ENCODE measurements around the gene TCF12. TPM values are rescaled to one million over a fixed set of nuclear protein-coding genes. Genes with fewer than 3 reads are reported as not detected.

TCF12 gene
- total and polyA plus RNA-seq, 2 of the 8 experiments (the other 6 are each of a cell fraction or from before 2014, with no cell fraction given), result 85.8 to 101 TPM

GRCh38 chr15:56996093-56996492 is 77.6 kb downstream of the TCF12 start:
- H3K23ac ChIP-seq (ENCODE audit: insufficient read length), result no peak overlapping the region
- H3K4me3 ChIP-seq (ENCODE audit: extremely low read depth in 1 of 4, insufficient read depth in 2 of 4, low read depth in 3 of 4, low read length in 4 of 4), result no peak overlapping the region
- H3K9me3 ChIP-seq (ENCODE audit: insufficient read depth in 2 of 2, low read depth in 1 of 2, low read length in 1 of 2), result peaks cover 0 to 5% of the 10 kb centered on the region in 2 experiments; a peak in 1 of 4 replicates
- no peaks in the 10 kb centered on the region for H3K27me3 ChIP-seq (replicated peaks in 1 of 4; ENCODE audit: control insufficient read depth in 3 of 4, extremely low read depth in 1 of 4, insufficient read depth in 3 of 4, low read length in 3 of 4)
- no peak overlapping the region for H3K27ac ChIP-seq (ENCODE audit: low read depth, low read length)
- no peaks in the 10 kb centered on the region for H3K23me2 ChIP-seq (ENCODE audit: low read depth, low read length)
- H2BK12ac ChIP-seq (ENCODE audit: low read depth, low read length), result no peak overlapping the region
- no peak overlapping the region for H4K5ac ChIP-seq (ENCODE audit: insufficient read length, low read depth, low read length)
- peaks cover under 1 to 2% of the 10 kb centered on the region in 2 experiments for H4K20me1 ChIP-seq (replicated peaks in 1 of 2; ENCODE audit: control insufficient read depth in 1 of 2, insufficient read depth in 2 of 2, low read length in 2 of 2)
- no peak overlapping the region for H2BK5ac ChIP-seq (ENCODE audit: low read depth, low read length)
- H4K91ac ChIP-seq (replicated peaks; ENCODE audit: insufficient read length, low read length), result no peak overlapping the region
- peaks cover 0 to 65% of the 10 kb centered on the region in 2 experiments; a peak in 2 of 4 replicates for H3K79me2 ChIP-seq (ENCODE audit: control insufficient read depth in 1 of 2, insufficient read depth in 2 of 2, low read length in 2 of 2)
- no peak for TF ChIP-seq BACH1 (IDR thresholded peaks at IDR 0.05; ENCODE audit: low read length)
- TF ChIP-seq HDAC6 (IDR thresholded peaks at IDR 0.05; ENCODE audit: low read depth, low read length), result no peak
- TF ChIP-seq USF2 (IDR thresholded peaks at IDR 0.05; ENCODE audit: low read length), result no peak
- no peak for TF ChIP-seq ATF2 (IDR thresholded peaks at IDR 0.05; ENCODE audit: low read length)
- TF ChIP-seq RBBP5 (IDR thresholded peaks at IDR 0.05; ENCODE audit: borderline replicate concordance, low read depth, low read length), result no peak
- TF ChIP-seq TEAD4 (IDR thresholded peaks at IDR 0.05; ENCODE audit: low read depth, low read length), result no peak
- TF ChIP-seq CEBPB (IDR thresholded peaks at IDR 0.05; ENCODE audit: low read depth, low read length), result no peak
- no peak for TF ChIP-seq KDM5A (IDR thresholded peaks at IDR 0.05; ENCODE audit: low read length)
- TF ChIP-seq CBX8 (IDR thresholded peaks at IDR 0.05; ENCODE audit: borderline replicate concordance, low read depth, low read length), result no peak
- no peak for TF ChIP-seq BCL11A (IDR thresholded peaks at IDR 0.05; ENCODE audit: low read depth in 2 of 2, low read length in 2 of 2)
- H3K4me1 ChIP-seq (replicated peaks in 1 of 4; ENCODE audit: control insufficient read depth in 3 of 4, insufficient read depth in 4 of 4, low read length in 3 of 4), result no peaks in the 10 kb centered on the region
- no peak overlapping the region for H2BK20ac ChIP-seq (ENCODE audit: low read length)
- no peak overlapping the region for H3K56ac ChIP-seq (replicated peaks; ENCODE audit: insufficient read length, low read depth, low read length)
- no peak overlapping the region for H2BK15ac ChIP-seq (ENCODE audit: low read length)
- H3K18ac ChIP-seq (ENCODE audit: extremely low read depth, low read length), result no peak overlapping the region
- H3K14ac ChIP-seq (ENCODE audit: insufficient read length), result no peak overlapping the region
- H2AK5ac ChIP-seq (ENCODE audit: low read depth, low read length), result no peak overlapping the region
- no peak overlapping the region for H3K4me2 ChIP-seq (ENCODE audit: insufficient read depth in 1 of 2, low read depth in 2 of 2, low read length in 2 of 2)
- no peak overlapping the region for H3K9ac ChIP-seq (replicated peaks in 1 of 4; ENCODE audit: extremely low read depth in 1 of 4, low read depth in 3 of 4, low read length in 3 of 4)
- ChIA-PET POLR2A (ENCODE audit: partially characterized antibody) (no interaction called here), CTCF (ENCODE audit: partially characterized antibody) (no interaction called here)
- H3K79me1 ChIP-seq (ENCODE audit: low read depth, low read length), result peaks cover 3% of the 10 kb centered on the region; the same call in 1 of the 2 replicates
- H4K8ac ChIP-seq (ENCODE audit: extremely low read depth, insufficient read depth, low read length), result no peak overlapping the region
- no peak for FAIRE-seq
- H2BK120ac ChIP-seq (replicated peaks; ENCODE audit: low read depth, low read length), result no peak overlapping the region
- H3K36me3 ChIP-seq (ENCODE audit: control insufficient read depth in 2 of 4, insufficient read depth in 4 of 4, low read length in 3 of 4), result peaks cover 0 to 7% (median 0%) of the 10 kb centered on the region in 4 experiments; a peak in 1 of 8 replicates
- DNase-seq (ENCODE audit: low read depth in 1 of 2, low spot score in 2 of 2), result no peak
- no peak overlapping the region for H3K4ac ChIP-seq (replicated peaks; ENCODE audit: insufficient read length, low read depth, low read length)
- no peak overlapping the region for H2AFZ ChIP-seq (ENCODE audit: low read length)
